ENCODE results near the gene PPFIA2.

- TF ChIP-seq, protein P1, sequence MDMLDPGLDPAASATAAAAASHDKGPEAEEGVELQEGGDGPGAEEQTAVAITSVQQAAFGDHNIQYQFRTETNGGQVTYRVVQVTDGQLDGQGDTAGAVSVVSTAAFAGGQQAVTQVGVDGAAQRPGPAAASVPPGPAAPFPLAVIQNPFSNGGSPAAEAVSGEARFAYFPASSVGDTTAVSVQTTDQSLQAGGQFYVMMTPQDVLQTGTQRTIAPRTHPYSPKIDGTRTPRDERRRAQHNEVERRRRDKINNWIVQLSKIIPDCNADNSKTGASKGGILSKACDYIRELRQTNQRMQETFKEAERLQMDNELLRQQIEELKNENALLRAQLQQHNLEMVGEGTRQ (IDR thresholded peaks at IDR 0.05; ENCODE audit: borderline replicate concordance, low read depth, low read length) = no peak
- TF ChIP-seq, protein P2, sequence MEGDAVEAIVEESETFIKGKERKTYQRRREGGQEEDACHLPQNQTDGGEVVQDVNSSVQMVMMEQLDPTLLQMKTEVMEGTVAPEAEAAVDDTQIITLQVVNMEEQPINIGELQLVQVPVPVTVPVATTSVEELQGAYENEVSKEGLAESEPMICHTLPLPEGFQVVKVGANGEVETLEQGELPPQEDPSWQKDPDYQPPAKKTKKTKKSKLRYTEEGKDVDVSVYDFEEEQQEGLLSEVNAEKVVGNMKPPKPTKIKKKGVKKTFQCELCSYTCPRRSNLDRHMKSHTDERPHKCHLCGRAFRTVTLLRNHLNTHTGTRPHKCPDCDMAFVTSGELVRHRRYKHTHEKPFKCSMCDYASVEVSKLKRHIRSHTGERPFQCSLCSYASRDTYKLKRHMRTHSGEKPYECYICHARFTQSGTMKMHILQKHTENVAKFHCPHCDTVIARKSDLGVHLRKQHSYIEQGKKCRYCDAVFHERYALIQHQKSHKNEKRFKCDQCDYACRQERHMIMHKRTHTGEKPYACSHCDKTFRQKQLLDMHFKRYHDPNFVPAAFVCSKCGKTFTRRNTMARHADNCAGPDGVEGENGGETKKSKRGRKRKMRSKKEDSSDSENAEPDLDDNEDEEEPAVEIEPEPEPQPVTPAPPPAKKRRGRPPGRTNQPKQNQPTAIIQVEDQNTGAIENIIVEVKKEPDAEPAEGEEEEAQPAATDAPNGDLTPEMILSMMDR (IDR thresholded peaks at IDR 0.05) = no peak
- TF ChIP-seq RCOR1 (IDR thresholded peaks at IDR 0.05; ENCODE audit: low read length) (no peak), EZH2phosphoT487 (IDR thresholded peaks at IDR 0.05; ENCODE audit: borderline replicate concordance, low read depth) (no peak), YY1 (IDR thresholded peaks at IDR 0.05; ENCODE audit: low read depth) (no peak), FOXM1 (IDR thresholded peaks at IDR 0.05; ENCODE audit: low read depth) (no peak)
- TF ChIP-seq, protein P3, sequence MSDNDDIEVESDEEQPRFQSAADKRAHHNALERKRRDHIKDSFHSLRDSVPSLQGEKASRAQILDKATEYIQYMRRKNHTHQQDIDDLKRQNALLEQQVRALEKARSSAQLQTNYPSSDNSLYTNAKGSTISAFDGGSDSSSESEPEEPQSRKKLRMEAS (IDR thresholded peaks at IDR 0.05; ENCODE audit: low read depth) = no peak
Observed at GRCh38 chr12:81679614-81680013, 79.5 kb downstream of the PPFIA2 start.
